Endodermal cell (in vitro differentiated cells): ENCODE results near the gene SDK1. TPM values are rescaled to one million over a fixed set of nuclear protein-coding genes. Genes with fewer than 3 reads are reported as not detected.

Experiments
- DNase-seq: peaks from one replicate; pipeline ENCODE4 v3.0.0-alpha.2; 2017
- H3K27ac ChIP-seq: 2 replicates; pipeline ENCODE4 v1.5.1; 2013; ENCODE audit warnings: mild to moderate bottlenecking, low read depth, low read length, moderate library complexity
- H3K27me3 ChIP-seq: 2 replicates; pipeline ENCODE4 v1.6.1; 2013; ENCODE audit warnings: mild to moderate bottlenecking, low read length, moderate library complexity; ENCODE audit not compliant: insufficient read depth, control insufficient read depth, poor library complexity, severe bottlenecking
- H3K36me3 ChIP-seq: 2 replicates; pipeline ENCODE4 v1.7.0; 2013; ENCODE audit warnings: mild to moderate bottlenecking, low read length, moderate library complexity; ENCODE audit not compliant: control insufficient read depth, insufficient read depth
- H3K4me1 ChIP-seq: one replicate; pipeline ENCODE4 v1.7.0; 2013; ENCODE audit warnings: low read length; ENCODE audit not compliant: control insufficient read depth, insufficient read depth
- H3K4me3 ChIP-seq: 2 replicates; pipeline ENCODE4 v1.5.1; 2013; ENCODE audit warnings: mild to moderate bottlenecking, low read length, moderate library complexity
- H3K9ac ChIP-seq: 2 replicates; pipeline ENCODE4 v1.6.1; 2013; ENCODE audit warnings: mild to moderate bottlenecking, low read length, moderate library complexity; ENCODE audit not compliant: poor library complexity, severe bottlenecking; ENCODE audit errors: extremely low read depth
- H3K9me3 ChIP-seq: 2 replicates; pipeline ENCODE4 v1.6.1; 2013; ENCODE audit warnings: mild to moderate bottlenecking, low read length, moderate library complexity; ENCODE audit not compliant: control insufficient read depth
- H3K27ac Mint-ChIP-seq: 2 replicates; pipeline ENCODE4 v1.8.0; 2020; ENCODE audit warnings: mixed read lengths
- H3K27me3 Mint-ChIP-seq: 2 replicates; pipeline ENCODE4 v1.8.0; 2021; ENCODE audit warnings: mild to moderate bottlenecking, mixed read lengths; ENCODE audit not compliant: insufficient read depth
- H3K36me3 Mint-ChIP-seq: 2 replicates; pipeline ENCODE4 v1.8.0; 2020; ENCODE audit warnings: low read depth, mixed read lengths
- H3K4me1 Mint-ChIP-seq: 2 replicates; pipeline ENCODE4 v1.8.0; 2020; ENCODE audit warnings: mixed read lengths
- H3K4me3 Mint-ChIP-seq: 2 replicates; pipeline ENCODE4 v1.8.0; 2020; ENCODE audit warnings: mild to moderate bottlenecking, moderate library complexity, mixed read lengths
- H3K9me3 Mint-ChIP-seq: 2 replicates; pipeline ENCODE4 v1.8.0; 2020; ENCODE audit warnings: mild to moderate bottlenecking, mixed read lengths
- CTCF ChIP-seq: fragments of 200-600 bp; sonication (generic); conservative IDR thresholded peaks from 2 replicates; pipeline ENCODE4 v1.5.0; 2021; ENCODE audit warnings: antibody characterized with exemption, mild to moderate bottlenecking
- WGBS, 2 experiments: methylation state at CpG; one replicate each; pipeline versions ENCODE4 v1.1.5 to v1.1.7; 2013; ENCODE audit warnings: missing lambda C conversion rate in 2 of 2, mixed read lengths in 1 of 2; ENCODE audit not compliant: insufficient coverage in 1 of 2, insufficient read length in 1 of 2; 5-methylcytosine and 5-hydroxymethylcytosine counted together
- total RNA-seq, 2 donors: library from RNA; stranded (reverse); fragmentation: NEBNext Ultra II Directional in 1 of 2; extraction: Animal tissue kit (Norgen Biotek cat#: 25700) in 1 of 2; gene quantifications; 2 replicates in 1 of 2; 3 replicates in 1 of 2; pipeline ENCODE4 v1.2.1, GENCODE V29; 2021

Gene SDK1
- total RNA-seq, 2 donors from 2014 or later, result 22.7 to 23.1 TPM

GRCh38 chr7:3683546-3684539 lies 382.8 kb downstream of the SDK1 start:
- Histone ChIP-seq H3K36me3 (no peaks in the 10 kb centered on the region), H3K9me3 (no peaks in the 10 kb centered on the region), H3K27ac (no peak overlapping the region), H3K4me1 (peaks cover 6% of the 10 kb centered on the region), H3K4me3 (no peak overlapping the region), H3K27me3 (no peaks in the 10 kb centered on the region), H3K9ac (peak overlapping the region; percentile 11)
- TF ChIP-seq CTCF, result no peak
- H3K4me1 Mint-ChIP-seq, result peaks cover 22% of the 10 kb centered on the region
- 72 to 92% methylated on average over 2 to 12 of the region's 12 CpGs for WGBS, 2 experiments
- peaks cover 10% of the 10 kb centered on the region for H3K9me3 Mint-ChIP-seq
- H3K36me3 Mint-ChIP-seq, result peaks cover 7% of the 10 kb centered on the region
- H3K27ac Mint-ChIP-seq, result peak overlapping the region; percentile 64
- peak overlapping the region; percentile 13 for H3K4me3 Mint-ChIP-seq
- peak; percentile 68 for DNase-seq
- H3K27me3 Mint-ChIP-seq, result no peaks in the 10 kb centered on the region

- Histone ChIP-seq H3K4me1 (peaks cover 4% of the 10 kb centered on the region), H3K27ac (no peak overlapping the region), H3K4me3 (no peak overlapping the region), H3K36me3 (no peaks in the 10 kb centered on the region), H3K9ac (no peak overlapping the region), H3K9me3 (no peaks in the 10 kb centered on the region), H3K27me3 (no peaks in the 10 kb centered on the region)
- peaks cover 7% of the 10 kb centered on the region for H3K36me3 Mint-ChIP-seq
- peaks cover 22% of the 10 kb centered on the region for H3K4me1 Mint-ChIP-seq
- no peak overlapping the region for H3K4me3 Mint-ChIP-seq
- H3K27me3 Mint-ChIP-seq, result no peaks in the 10 kb centered on the region
- peaks cover 17% of the 10 kb centered on the region for H3K9me3 Mint-ChIP-seq
- H3K27ac Mint-ChIP-seq, result no peak overlapping the region
- no peak for TF ChIP-seq CTCF
- WGBS, 2 experiments, result 46% methylated on average over 2 of the region's 2 CpGs; no CpG with 5 or more reads in 1 of the 2 experiments
- no peak for DNase-seq
Measured at GRCh38 chr7:3688071-3688470, 387.0 kb downstream of the SDK1 start.

- Histone ChIP-seq H3K36me3 (no peaks in the 10 kb centered on the region), H3K27me3 (no peaks in the 10 kb centered on the region), H3K27ac (no peak overlapping the region), H3K9me3 (no peaks in the 10 kb centered on the region), H3K4me1 (peaks cover 3% of the 10 kb centered on the region), H3K4me3 (no peak overlapping the region), H3K9ac (no peak overlapping the region)
- Mint-ChIP-seq H3K4me1 (peaks cover 15% of the 10 kb centered on the region), H3K27me3 (no peaks in the 10 kb centered on the region), H3K4me3 (no peak overlapping the region), H3K27ac (no peak overlapping the region), H3K9me3 (peaks cover 17% of the 10 kb centered on the region), H3K36me3 (peaks cover 7% of the 10 kb centered on the region)
- TF ChIP-seq CTCF, result no peak
- no peak for DNase-seq
- 71 to 87% methylated on average over 1 to 3 of the region's 3 CpGs for WGBS, 2 experiments
Measured at GRCh38 chr7:3688842-3689241, 387.8 kb downstream of the SDK1 start.
